Esophagus (tissue), 2 donors: Measurements from ENCODE around the gene FHIT. TPM values are rescaled to one million over a fixed set of nuclear protein-coding genes. Genes with fewer than 3 reads are reported as not detected.

Experiments
- H3K27ac ChIP-seq, 2 donors: one replicate each; pipeline ENCODE4 v1.5.1; 2013; ENCODE audit warnings: low read depth in 2 of 2, mild to moderate bottlenecking in 2 of 2, inconsistent platforms in 1 of 2, low read length in 1 of 2, moderate library complexity in 1 of 2
- H3K27me3 ChIP-seq, 2 donors: one replicate each; pipeline ENCODE4 v1.6.1; 2013; ENCODE audit warnings: low read length in 2 of 2, control low read depth in 1 of 2, mild to moderate bottlenecking in 1 of 2; ENCODE audit not compliant: insufficient read depth in 2 of 2, control insufficient read depth in 1 of 2
- H3K36me3 ChIP-seq, 2 donors: one replicate each; pipeline ENCODE4 v1.6.1; 2013; ENCODE audit warnings: low read length in 1 of 2; ENCODE audit not compliant: control insufficient read depth in 2 of 2, insufficient read depth in 2 of 2
- H3K4me1 ChIP-seq, 2 donors: one replicate each; pipeline ENCODE4 v1.6.1; 2013; ENCODE audit warnings: low read length in 1 of 2; ENCODE audit not compliant: control insufficient read depth in 2 of 2, insufficient read depth in 2 of 2
- H3K4me3 ChIP-seq, 2 donors: one replicate each; pipeline ENCODE4 v1.5.1; 2013; ENCODE audit warnings: low read length in 2 of 2, mild to moderate bottlenecking in 2 of 2, low read depth in 1 of 2, moderate library complexity in 1 of 2
- H3K9me3 ChIP-seq, 2 donors: one replicate each; pipeline ENCODE4 v1.6.1; 2013; ENCODE audit warnings: mild to moderate bottlenecking in 2 of 2, low read depth in 1 of 2, low read length in 1 of 2, moderate library complexity in 1 of 2; ENCODE audit not compliant: control insufficient read depth in 2 of 2, insufficient read depth in 1 of 2
- WGBS, 2 donors: extraction: QIAGEN DNeasy Blood & Tissue Kit; methylation state at CpG; one replicate each; pipeline ENCODE4 v1.1.7; 2013; 5-methylcytosine and 5-hydroxymethylcytosine counted together
- polyA plus RNA-seq, 2 donors: library from polyadenylated mRNA; stranded (reverse); fragments of 200-250 nt; gene quantifications; one replicate each; pipeline ENCODE4 v1.2.3, GENCODE V29; 2013
- donor health status: healthy with polysubstance abuse.
- donor health status: Bipolar disorder and iron deficiency.

The FHIT gene
- polyA plus RNA-seq, 2 donors, result 3.4 to 5.0 TPM

GRCh38 chr3:60206206-60206605 lies 1045.0 kb downstream of the FHIT start:
- no peak overlapping the region for H3K4me3 ChIP-seq
- no peaks in the 10 kb centered on the region for H3K9me3 ChIP-seq
- H3K27ac ChIP-seq, result no peak overlapping the region
- WGBS, 2 donors, result 38 to 42% methylated on average over 2 of the region's 2 CpGs
- H3K4me1 ChIP-seq, result no peaks in the 10 kb centered on the region
- H3K27me3 ChIP-seq, result no peaks in the 10 kb centered on the region
- no peaks in the 10 kb centered on the region for H3K36me3 ChIP-seq

GRCh38 chr3:60202052-60202726 lies 1049.1 kb downstream of the FHIT start:
- H3K4me1 ChIP-seq, result no peaks in the 10 kb centered on the region
- 70 to 71% methylated on average over 3 of the region's 3 CpGs for WGBS, 2 donors
- no peaks in the 10 kb centered on the region for H3K36me3 ChIP-seq
- H3K4me3 ChIP-seq, result no peak overlapping the region
- H3K27me3 ChIP-seq, result no peaks in the 10 kb centered on the region
- no peaks in the 10 kb centered on the region for H3K9me3 ChIP-seq
- H3K27ac ChIP-seq, result no peak overlapping the region

- no peaks in the 10 kb centered on the region for H3K27me3 ChIP-seq
- 0 to 71% methylated on average over 1 of the region's 1 CpG for WGBS, 2 donors
Observed at GRCh38 chr3:60199306-60199705, 1051.9 kb downstream of the FHIT start.

GRCh38 chr3:60198179-60198720 lies 1053.0 kb downstream of the FHIT start:
- Histone ChIP-seq H3K36me3 (no peaks in the 10 kb centered on the region), H3K4me1 (no peaks in the 10 kb centered on the region), H3K9me3 (no peaks in the 10 kb centered on the region), H3K27ac (no peak overlapping the region), H3K4me3 (no peak overlapping the region), H3K27me3 (no peaks in the 10 kb centered on the region)
- WGBS, 2 donors, result 78 to 86% methylated on average over 5 of the region's 5 CpGs

More at GRCh38 chr3:60199306-60199705, 1051.9 kb downstream of the FHIT start:
- no peak overlapping the region for H3K4me3 ChIP-seq
- H3K4me1 ChIP-seq, result no peaks in the 10 kb centered on the region
- no peaks in the 10 kb centered on the region for H3K36me3 ChIP-seq
- H3K27ac ChIP-seq, result no peak overlapping the region
- no peaks in the 10 kb centered on the region for H3K9me3 ChIP-seq

GRCh38 chr3:60192297-60193114 lies 1058.7 kb downstream of the FHIT start:
- Histone ChIP-seq H3K27ac (no peak overlapping the region), H3K36me3 (no peaks in the 10 kb centered on the region), H3K9me3 (no peaks in the 10 kb centered on the region), H3K4me3 (no peak overlapping the region), H3K4me1 (no peaks in the 10 kb centered on the region), H3K27me3 (no peaks in the 10 kb centered on the region)
- WGBS, 2 donors, result 86 to 87% methylated on average over 7 of the region's 7 CpGs

- Histone ChIP-seq H3K4me3 (no peak overlapping the region), H3K9me3 (no peaks in the 10 kb centered on the region), H3K27me3 (no peaks in the 10 kb centered on the region), H3K27ac (no peak overlapping the region), H3K36me3 (no peaks in the 10 kb centered on the region), H3K4me1 (no peaks in the 10 kb centered on the region)
- 46 to 50% methylated on average over 2 of the region's 2 CpGs for WGBS, 2 donors
Observed at GRCh38 chr3:60190073-60190472, 1061.2 kb downstream of the FHIT start.

- Histone ChIP-seq H3K4me3 (no peak overlapping the region), H3K9me3 (no peaks in the 10 kb centered on the region), H3K4me1 (no peaks in the 10 kb centered on the region), H3K27me3 (no peaks in the 10 kb centered on the region), H3K36me3 (no peaks in the 10 kb centered on the region), H3K27ac (no peak overlapping the region)
- WGBS, 2 donors, result 82 to 84% methylated on average over 3 of the region's 3 CpGs
Observed at GRCh38 chr3:60189304-60189703, 1061.9 kb downstream of the FHIT start.

GRCh38 chr3:60188803-60189202 lies 1062.4 kb downstream of the FHIT start:
- WGBS, 2 donors, result 43 to 66% methylated on average over 2 of the region's 2 CpGs
- no peaks in the 10 kb centered on the region for H3K4me1 ChIP-seq
- no peaks in the 10 kb centered on the region for H3K9me3 ChIP-seq
- H3K4me3 ChIP-seq, result no peak overlapping the region
- H3K36me3 ChIP-seq, result no peaks in the 10 kb centered on the region
- no peak overlapping the region for H3K27ac ChIP-seq
- no peaks in the 10 kb centered on the region for H3K27me3 ChIP-seq

- Histone ChIP-seq H3K36me3 (no peaks in the 10 kb centered on the region), H3K9me3 (no peaks in the 10 kb centered on the region), H3K27ac (no peak overlapping the region), H3K27me3 (no peaks in the 10 kb centered on the region), H3K4me1 (no peaks in the 10 kb centered on the region), H3K4me3 (no peak overlapping the region)
- 96% methylated on average over 4 of the region's 4 CpGs for WGBS, 2 donors
Observed at GRCh38 chr3:60187343-60187742, 1063.9 kb downstream of the FHIT start.
